ENCODE data around the gene BPNT1.
A peak's percentile ranks its signal among the peaks of the same experiment; 100 is the strongest.
"Not testable (repeated sequence)": the region's sequence is repeated elsewhere in the genome, so short reads cannot be mapped to it uniquely, and the experiment has no call there.

Gene BPNT1

GRCh38 chr1:220089650-220090556 lies at the start of gene BPNT1:
TSS of gene BPNT1 (minus strand) at chr1:220089788. CDS start at chr1:220079846, 9,942 bp downstream.
- peak; percentile 96 for DNase-seq

- DNase-seq, result no peak
These were observed 47.6 kb upstream of the BPNT1 start for GRCh38 chr1:220137019-220137786.

GRCh38 chr1:220135755-220136154 lies 46.2 kb upstream of the BPNT1 start:
- no peak for DNase-seq

GRCh38 chr1:220129479-220130210 lies 40.1 kb upstream of the BPNT1 start:
- no peak for DNase-seq

GRCh38 chr1:220127076-220127475 lies 37.5 kb upstream of the BPNT1 start:
- DNase-seq, result no peak

GRCh38 chr1:220124542-220124941 lies 35.0 kb upstream of the BPNT1 start:
- no peak for DNase-seq

GRCh38 chr1:220123889-220124288 lies 34.3 kb upstream of the BPNT1 start:
- no peak for DNase-seq

GRCh38 chr1:220123066-220123465 lies 33.5 kb upstream of the BPNT1 start:
- DNase-seq, result no peak

- DNase-seq, result no peak
These were observed 32.4 kb upstream of the BPNT1 start for GRCh38 chr1:220121791-220122530.

GRCh38 chr1:220119043-220119512 lies 29.5 kb upstream of the BPNT1 start:
- DNase-seq, result no peak

GRCh38 chr1:220113136-220113695 lies 23.6 kb upstream of the BPNT1 start:
- DNase-seq, result no peak

- DNase-seq, result not testable (repeated sequence)
These were observed 23.0 kb upstream of the BPNT1 start for GRCh38 chr1:220112600-220112999.

- DNase-seq, result not testable (repeated sequence)
These were observed 20.9 kb upstream of the BPNT1 start for GRCh38 chr1:220110473-220110872.

GRCh38 chr1:220099826-220100225 lies 10.2 kb upstream of the BPNT1 start:
- no peak for DNase-seq

- DNase-seq, result peak; percentile 91
These were observed 4.7 kb upstream of the BPNT1 start, which contains the start of gene IARS2 for GRCh38 chr1:220094016-220094911. TSS of gene IARS2 (plus strand) at chr1:220094132. CDS start at chr1:220094217, 85 bp downstream.

GRCh38 chr1:220093361-220094015 lies 3.9 kb upstream of the BPNT1 start:
- DNase-seq, result no peak

GRCh38 chr1:220092694-220093093 lies 3.1 kb upstream of the BPNT1 start:
- no peak for DNase-seq

- peak; percentile 28 for DNase-seq
These were observed 3.3 kb downstream of the BPNT1 start for GRCh38 chr1:220086261-220086686.

- no peak for DNase-seq
These were observed 5.1 kb downstream of the BPNT1 start for GRCh38 chr1:220084460-220084859.

- DNase-seq, result no peak
These were observed 11.7 kb downstream of the BPNT1 start for GRCh38 chr1:220077887-220078286.

Measured in CD4-positive, alpha-beta T cell treated with Interferon gamma for 1 hour (primary cell).